BE2C (cell line): ENCODE measurements around the gene PHYKPL.
A peak's percentile ranks its signal among the peaks of the same experiment; 100 is the strongest.
"Not testable (repeated sequence)": the region's sequence is repeated elsewhere in the genome, so short reads cannot be mapped to it uniquely, and the experiment has no call there.

ENCODE experiments used
- DNase-seq: peaks from one replicate; pipeline ENCODE4 v3.0.0-alpha.2; 2020
- H3K27me3 ChIP-seq: fragments of 250-450 bp; sonication (Bioruptor Pico); 2 replicates; pipeline ENCODE4 v1.5.1; 2020; ENCODE audit warnings: mild to moderate bottlenecking
- H3K36me3 ChIP-seq: fragments of 250-450 bp; sonication (Bioruptor Pico); 2 replicates; pipeline ENCODE4 v1.5.1; 2020; ENCODE audit warnings: mild to moderate bottlenecking
- H3K4me1 ChIP-seq: fragments of 250-450 bp; sonication (Bioruptor Pico); 2 replicates; pipeline ENCODE4 v1.5.1; 2020
- H3K4me3 ChIP-seq: 2 replicates; pipeline ENCODE4 v1.5.1; 2011; ENCODE audit warnings: low read depth, low read length
- H3K9me3 ChIP-seq: fragments of 250-450 bp; sonication (Bioruptor Pico); 2 replicates; pipeline ENCODE4 v1.5.1; 2020
- TF ChIP-seq, protein P1 (sequence below): IDR thresholded peaks from 2 replicates; pipeline ENCODE4 v1.5.1; 2012; ENCODE audit warnings: mild to moderate bottlenecking, low read depth, low read length

Gene PHYKPL

DNA sequence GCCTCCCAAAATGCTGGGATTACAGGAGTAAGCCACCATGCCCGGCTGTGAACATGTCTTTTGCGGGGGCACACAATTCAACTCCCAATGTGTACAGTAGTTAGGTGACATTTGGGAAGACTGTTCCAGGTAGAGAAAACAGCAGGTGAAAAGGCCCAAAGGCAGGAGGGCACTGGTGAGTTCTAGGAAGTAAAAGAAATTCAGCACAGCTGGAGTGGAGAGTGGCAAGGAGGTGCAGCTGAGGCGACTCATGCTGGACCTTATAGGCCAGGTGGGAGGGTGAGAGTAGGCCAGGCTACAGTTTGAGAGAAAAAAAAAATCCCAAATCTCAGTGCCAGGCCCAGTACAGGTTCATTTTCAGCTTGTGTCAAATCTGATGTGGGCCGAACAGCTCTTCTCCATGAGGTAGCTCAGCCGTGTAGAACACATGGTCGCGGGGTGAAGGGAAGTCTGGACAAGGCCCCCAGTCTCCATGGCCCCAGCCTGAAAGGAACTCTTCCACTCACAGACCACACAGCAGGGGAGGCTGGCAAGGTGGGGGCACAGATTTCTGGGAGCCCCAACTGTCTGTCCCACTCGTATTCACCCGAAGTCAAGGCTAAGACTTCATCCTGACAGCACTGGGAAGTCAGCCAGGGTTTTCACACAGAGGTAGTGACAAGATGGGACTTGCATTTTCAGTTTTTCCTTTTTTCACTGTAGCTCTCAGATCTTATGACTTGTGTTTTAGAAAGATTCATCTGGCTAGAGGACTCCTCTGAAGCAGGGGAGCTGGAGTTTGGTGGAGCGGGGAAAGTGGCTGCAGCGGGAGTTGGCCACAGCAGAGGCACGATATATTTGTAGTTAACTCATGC, 32.8 kb downstream of the PHYKPL start:
- peaks cover 4% of the 10 kb centered on the region for H3K36me3 ChIP-seq
- TF ChIP-seq, protein P1, sequence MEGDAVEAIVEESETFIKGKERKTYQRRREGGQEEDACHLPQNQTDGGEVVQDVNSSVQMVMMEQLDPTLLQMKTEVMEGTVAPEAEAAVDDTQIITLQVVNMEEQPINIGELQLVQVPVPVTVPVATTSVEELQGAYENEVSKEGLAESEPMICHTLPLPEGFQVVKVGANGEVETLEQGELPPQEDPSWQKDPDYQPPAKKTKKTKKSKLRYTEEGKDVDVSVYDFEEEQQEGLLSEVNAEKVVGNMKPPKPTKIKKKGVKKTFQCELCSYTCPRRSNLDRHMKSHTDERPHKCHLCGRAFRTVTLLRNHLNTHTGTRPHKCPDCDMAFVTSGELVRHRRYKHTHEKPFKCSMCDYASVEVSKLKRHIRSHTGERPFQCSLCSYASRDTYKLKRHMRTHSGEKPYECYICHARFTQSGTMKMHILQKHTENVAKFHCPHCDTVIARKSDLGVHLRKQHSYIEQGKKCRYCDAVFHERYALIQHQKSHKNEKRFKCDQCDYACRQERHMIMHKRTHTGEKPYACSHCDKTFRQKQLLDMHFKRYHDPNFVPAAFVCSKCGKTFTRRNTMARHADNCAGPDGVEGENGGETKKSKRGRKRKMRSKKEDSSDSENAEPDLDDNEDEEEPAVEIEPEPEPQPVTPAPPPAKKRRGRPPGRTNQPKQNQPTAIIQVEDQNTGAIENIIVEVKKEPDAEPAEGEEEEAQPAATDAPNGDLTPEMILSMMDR, result no peak
- H3K4me3 ChIP-seq, result no peak overlapping the region
- no peaks in the 10 kb centered on the region for H3K27me3 ChIP-seq
- H3K9me3 ChIP-seq, result no peaks in the 10 kb centered on the region
- no peak for DNase-seq
- no peaks in the 10 kb centered on the region for H3K4me1 ChIP-seq

GRCh38 chr5:178198706-178199105, 33.9 kb downstream of the PHYKPL start:
- TF ChIP-seq, protein P1, result no peak
- no peaks in the 10 kb centered on the region for H3K9me3 ChIP-seq
- H3K4me1 ChIP-seq, result no peaks in the 10 kb centered on the region
- H3K27me3 ChIP-seq, result no peaks in the 10 kb centered on the region; the same call in 1 of the 2 replicates
- no peaks in the 10 kb centered on the region for H3K36me3 ChIP-seq
- no peak for DNase-seq
- no peak overlapping the region for H3K4me3 ChIP-seq

DNA sequence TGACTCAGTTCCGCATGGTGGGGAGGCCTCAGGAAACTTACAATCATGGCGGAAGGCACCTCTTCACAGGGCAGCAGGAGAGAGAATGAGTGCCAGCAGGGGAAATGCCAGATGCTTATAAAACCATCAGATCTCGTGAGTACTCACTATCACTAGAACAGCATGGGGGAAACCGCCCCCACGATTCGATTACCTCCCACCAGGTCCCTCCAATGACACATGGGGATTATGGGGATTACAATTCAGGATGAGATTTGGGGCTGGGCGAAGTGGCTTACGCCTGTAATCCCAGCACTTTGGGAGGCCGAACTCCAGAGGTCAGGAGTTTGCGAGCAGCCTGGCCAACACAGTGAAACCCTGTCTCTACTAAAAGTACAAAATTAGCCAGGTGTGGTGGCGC, 34.5 kb downstream of the PHYKPL start:
- not testable (repeated sequence) for DNase-seq, H3K4me3 ChIP-seq, H3K36me3 ChIP-seq, H3K9me3 ChIP-seq, H3K4me1 ChIP-seq, H3K27me3 ChIP-seq

DNA sequence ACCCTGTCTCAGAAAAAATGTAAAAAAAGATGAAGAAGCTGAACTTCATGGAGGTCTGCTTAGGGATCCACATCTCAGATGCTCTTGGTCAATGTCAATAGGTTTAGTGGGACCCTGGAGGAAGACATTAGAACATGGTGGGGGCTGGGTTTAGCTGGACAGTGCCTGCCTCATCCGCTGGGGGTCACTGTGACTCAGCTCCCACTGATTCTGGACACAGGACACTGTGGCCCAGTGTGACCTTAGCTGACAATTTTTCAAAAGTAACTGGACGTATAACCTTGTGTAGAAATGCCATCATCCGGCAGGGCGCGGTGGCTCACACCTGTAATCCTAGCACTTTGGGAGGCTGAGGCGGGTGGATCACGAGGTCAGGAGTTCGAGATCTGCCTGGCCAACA, 35.6 kb downstream of the PHYKPL start:
- Histone ChIP-seq H3K27me3 (no peaks in the 10 kb centered on the region; the same call in 1 of the 2 replicates), H3K4me1 (no peaks in the 10 kb centered on the region), H3K36me3 (no peaks in the 10 kb centered on the region), H3K4me3 (no peak overlapping the region), H3K9me3 (no peaks in the 10 kb centered on the region)
- TF ChIP-seq, protein P1, result peak; percentile 54
- DNase-seq, result no peak

DNA sequence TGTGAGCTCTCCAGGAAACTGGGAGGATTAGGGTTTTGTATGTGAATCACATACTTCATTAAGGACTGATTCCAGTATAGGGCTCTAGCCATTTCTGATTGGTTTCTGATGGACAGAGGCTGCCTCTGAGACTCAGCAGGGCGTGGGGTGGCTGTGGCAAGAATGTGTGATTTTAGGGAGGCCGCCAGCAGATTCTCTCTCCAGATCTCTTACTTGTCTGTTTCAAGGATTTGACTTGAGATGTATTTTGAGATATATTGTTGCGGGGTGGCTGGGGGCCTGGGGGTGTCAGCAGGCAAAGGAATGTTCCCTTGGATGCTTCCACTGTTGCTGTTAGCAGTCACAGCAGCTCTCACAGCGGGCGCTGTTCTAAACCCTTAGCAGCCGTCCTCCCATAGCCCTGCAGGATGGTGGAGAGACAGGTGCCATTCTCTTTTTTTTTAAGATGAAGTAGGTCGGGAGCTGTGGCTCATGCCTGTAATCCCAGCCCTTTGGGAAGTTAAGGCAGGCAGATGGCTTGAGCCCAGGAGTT, 36.3 kb downstream of the PHYKPL start:
- Histone ChIP-seq H3K4me1 (no peaks in the 10 kb centered on the region), H3K4me3 (no peak overlapping the region), H3K9me3 (no peaks in the 10 kb centered on the region), H3K27me3 (no peaks in the 10 kb centered on the region; the same call in 1 of the 2 replicates), H3K36me3 (no peaks in the 10 kb centered on the region)
- TF ChIP-seq, protein P1, result no peak
- DNase-seq, result no peak

- Histone ChIP-seq H3K36me3 (no peaks in the 10 kb centered on the region), H3K4me3 (no peak overlapping the region), H3K9me3 (no peaks in the 10 kb centered on the region), H3K4me1 (no peaks in the 10 kb centered on the region), H3K27me3 (no peaks in the 10 kb centered on the region; the same call in 1 of the 2 replicates)
- TF ChIP-seq, protein P1, result no peak
- DNase-seq, result no peak
These were observed 38.6 kb downstream of the PHYKPL start for GRCh38 chr5:178194026-178194425.
